Testis (tissue), 2 donors: Measurements from ENCODE around the gene FDX2.

Experiments
- POLR2A ChIP-seq: fragments of 450-650 bp; IDR thresholded peaks from one replicate; pipeline ENCODE4 v1.6.1; 2017; ENCODE audit warnings: antibody characterized with exemption, mild to moderate bottlenecking, moderate library complexity
- TF ChIP-seq, protein P1 (sequence below), 3 experiments: fragments of 450-650 bp in 2 of 3; fragments of 200-600 bp in 1 of 3; sonication (generic) in 1 of 3; IDR thresholded peaks; one replicate each; pipeline ENCODE4 v1.5.1; 2016 to 2019; ENCODE audit warnings: antibody characterized with exemption in 3 of 3, mild to moderate bottlenecking in 2 of 3, moderate library complexity in 1 of 3

DNA sequence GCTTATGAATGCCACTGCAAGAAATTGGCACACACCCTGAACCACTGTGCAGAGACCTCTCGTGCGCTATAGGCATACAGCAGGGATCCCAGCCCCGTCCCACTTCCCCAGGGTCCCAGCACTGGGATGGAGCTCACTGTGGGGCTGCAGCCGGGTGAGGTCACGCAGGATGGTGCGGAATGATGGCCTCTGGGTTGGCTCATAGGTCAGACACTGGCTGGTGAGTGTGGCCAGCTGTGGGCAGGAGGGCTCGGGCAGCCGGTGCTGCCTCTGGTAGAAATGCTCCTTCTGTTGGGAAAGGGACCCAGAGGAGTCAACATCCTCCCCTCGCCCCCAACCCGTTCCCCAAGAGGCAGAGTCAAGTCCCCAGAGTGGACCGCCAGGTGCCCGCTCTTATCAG lies 40.6 kb upstream of the FDX2 start:
- TF ChIP-seq, protein P1, sequence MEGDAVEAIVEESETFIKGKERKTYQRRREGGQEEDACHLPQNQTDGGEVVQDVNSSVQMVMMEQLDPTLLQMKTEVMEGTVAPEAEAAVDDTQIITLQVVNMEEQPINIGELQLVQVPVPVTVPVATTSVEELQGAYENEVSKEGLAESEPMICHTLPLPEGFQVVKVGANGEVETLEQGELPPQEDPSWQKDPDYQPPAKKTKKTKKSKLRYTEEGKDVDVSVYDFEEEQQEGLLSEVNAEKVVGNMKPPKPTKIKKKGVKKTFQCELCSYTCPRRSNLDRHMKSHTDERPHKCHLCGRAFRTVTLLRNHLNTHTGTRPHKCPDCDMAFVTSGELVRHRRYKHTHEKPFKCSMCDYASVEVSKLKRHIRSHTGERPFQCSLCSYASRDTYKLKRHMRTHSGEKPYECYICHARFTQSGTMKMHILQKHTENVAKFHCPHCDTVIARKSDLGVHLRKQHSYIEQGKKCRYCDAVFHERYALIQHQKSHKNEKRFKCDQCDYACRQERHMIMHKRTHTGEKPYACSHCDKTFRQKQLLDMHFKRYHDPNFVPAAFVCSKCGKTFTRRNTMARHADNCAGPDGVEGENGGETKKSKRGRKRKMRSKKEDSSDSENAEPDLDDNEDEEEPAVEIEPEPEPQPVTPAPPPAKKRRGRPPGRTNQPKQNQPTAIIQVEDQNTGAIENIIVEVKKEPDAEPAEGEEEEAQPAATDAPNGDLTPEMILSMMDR (IDR thresholded peaks at IDR 0.05) = no peak
- TF ChIP-seq POLR2A = no peak
